K562 (cell line): ENCODE data around the gene HOXC10. TPM values are rescaled to one million over a fixed set of nuclear protein-coding genes. Genes with fewer than 3 reads are reported as not detected.

Experiments
- ATAC-seq: fragments of 200-7000 bp; cut with Tn5 transposase; 3 replicates; pipeline ENCODE4 v1.9.1; 2020; ENCODE audit warnings: moderate library complexity
- BruUV-seq: library from RNA; stranded (reverse); fragments of 400-500 nt; replicated peaks from 2 replicates; lab custom pipeline; 2021; lab: Mats Ljungman, UMichigan
- CTCF ChIA-PET: fragments of 300-600 bp; formaldehyde crosslinking; extraction: SDS; loops from one replicate; lab custom pipeline; 2021; ENCODE audit warnings: low intra/inter-chr PET ratio; lab: Yijun Ruan, JAX
- POLR2A ChIA-PET: fragments of 300-600, 350-650 bp; sonication (Branson Sonifier 250); formaldehyde crosslinking; extraction: SDS; loops from one replicate; lab custom pipeline; 2021; ENCODE audit warnings: antibody characterized with exemption, inconsistent platforms; lab: Yijun Ruan, JAX
- DNase-seq, 4 experiments: peaks; one replicate each; pipeline versions ENCODE4 v3.0.0 to v3.0.0-alpha.2; 2011 to 2018; ENCODE audit warnings: low spot score in 3 of 4, mixed read lengths in 3 of 4; ENCODE audit errors: extremely low read depth in 1 of 4
- FAIRE-seq: peaks from 2 replicates; lab custom pipeline; 2011; peaks lifted over from hg19 to GRCh38; lab: Jason Lieb, UNC
- H2AFZ ChIP-seq: 2 replicates; pipeline ENCODE4 v1.6.0; 2011; ENCODE audit warnings: low read depth, low read length, control low read depth, inconsistent platforms
- H3K27ac ChIP-seq: fragments of 200-600 bp; 3 replicates; pipeline ENCODE4 v1.8.0; 2011; ENCODE audit warnings: low read depth, mild to moderate bottlenecking, control low read depth, inconsistent platforms, low read length, moderate library complexity, mixed read lengths; ENCODE audit errors: extremely low read depth
- H3K27me3 ChIP-seq, 2 experiments: fragments of 300-600 bp in 1 of 2; 2 replicates in 1 of 2; 3 replicates in 1 of 2; pipeline versions ENCODE4 v1.6.0 to v1.8.0; 2011; ENCODE audit warnings: inconsistent platforms in 2 of 2, low read length in 2 of 2, mild to moderate bottlenecking in 1 of 2, mixed read lengths in 1 of 2, moderate library complexity in 1 of 2; ENCODE audit not compliant: control insufficient read depth in 2 of 2, insufficient read depth in 2 of 2
- H3K36me3 ChIP-seq: fragments of 300-600 bp; 3 replicates; pipeline ENCODE4 v1.8.0; 2011; ENCODE audit warnings: mild to moderate bottlenecking, low read length, inconsistent platforms; ENCODE audit not compliant: control insufficient read depth, insufficient read depth
- H3K4me1 ChIP-seq, 2 experiments: fragments of 200-600 bp in 1 of 2; replicated peaks in 1 of 2; 2 replicates in 1 of 2; 3 replicates in 1 of 2; pipeline versions ENCODE4 v1.5.1 to v1.8.0; 2011; ENCODE audit warnings: inconsistent platforms in 2 of 2, low read length in 2 of 2, mild to moderate bottlenecking in 1 of 2, mixed read lengths in 1 of 2, moderate library complexity in 1 of 2; ENCODE audit not compliant: control insufficient read depth in 2 of 2, insufficient read depth in 2 of 2
- H3K4me2 ChIP-seq: 2 replicates; pipeline ENCODE4 v1.6.1; 2011; ENCODE audit warnings: low read length, control low read depth, inconsistent platforms, mixed read lengths; ENCODE audit not compliant: insufficient read depth
- H3K4me3 ChIP-seq: fragments of 200-600 bp; sonication (generic), shearing (Covaris generic); 2 replicates; pipeline ENCODE4 v1.5.1; 2016; ENCODE audit warnings: control low read depth, inconsistent platforms
- H3K79me2 ChIP-seq: fragments of 200-600 bp; 3 replicates; pipeline ENCODE4 v1.8.0; 2011; ENCODE audit warnings: low read length, inconsistent platforms; ENCODE audit not compliant: control insufficient read depth, insufficient read depth
- H3K9ac ChIP-seq, 2 experiments: 2 replicates each; pipeline versions ENCODE4 v1.6.0 to v1.6.1; 2011; ENCODE audit warnings: low read depth in 2 of 2, low read length in 2 of 2, control low read depth in 1 of 2, inconsistent platforms in 1 of 2, mild to moderate bottlenecking in 1 of 2, mixed read lengths in 1 of 2; ENCODE audit not compliant: insufficient read depth in 1 of 2
- H3K9me1 ChIP-seq: one replicate; pipeline ENCODE4 v1.6.0; 2011; ENCODE audit warnings: inconsistent platforms, mild to moderate bottlenecking, low read length, moderate library complexity; ENCODE audit not compliant: control insufficient read depth, insufficient read depth
- H3K9me3 ChIP-seq: replicated peaks from 2 replicates; pipeline ENCODE4 v1.5.1; 2011; ENCODE audit warnings: low read depth, low read length, inconsistent platforms; ENCODE audit not compliant: control insufficient read depth, insufficient read depth
- H4K20me1 ChIP-seq: replicated peaks from 2 replicates; pipeline ENCODE4 v1.6.1; 2011; ENCODE audit warnings: low read length, inconsistent platforms, mixed read lengths; ENCODE audit not compliant: control insufficient read depth, insufficient read depth
- ARNT ChIP-seq, 2 experiments: fragments of 450-650 bp; IDR thresholded peaks; 2 replicates each; pipeline ENCODE4 v1.6.1; 2016; ENCODE audit warnings: mild to moderate bottlenecking in 1 of 2
- C11orf30 ChIP-seq: fragments of 450-650 bp; IDR thresholded peaks from 2 replicates; pipeline ENCODE4 v1.6.1; 2016; ENCODE audit warnings: low read depth, mild to moderate bottlenecking
- CHD2 ChIP-seq: IDR thresholded peaks from 2 replicates; pipeline ENCODE4 v1.6.1; 2011; ENCODE audit warnings: low read depth, low read length
- CXXC5 ChIP-seq: fragments of 250-450 bp; sonication (Bioruptor Pico); IDR thresholded peaks from 2 replicates; pipeline ENCODE4 v1.8.0; 2022; ENCODE audit warnings: inconsistent platforms, mild to moderate bottlenecking, moderate library complexity
- ELF1 ChIP-seq: fragments of 200-800 bp; sonication (Bioruptor generic); IDR thresholded peaks from 2 replicates; pipeline ENCODE4 v1.6.1; 2016; ENCODE audit warnings: missing genetic modification characterization, missing compliant biosample characterization
- ETV5 ChIP-seq: sonication (generic); formaldehyde crosslinking; IDR thresholded peaks from 2 replicates; pipeline ENCODE4 v1.4.0; 2020; ENCODE audit warnings: low read depth, mild to moderate bottlenecking, missing genetic modification reagents
- GABPA ChIP-seq: fragments of 200-800 bp; sonication (Bioruptor generic); conservative IDR thresholded peaks from 2 replicates; pipeline ENCODE4 v1.6.1; 2016; ENCODE audit warnings: low read depth, missing genetic modification characterization, missing compliant biosample characterization
- LEF1 ChIP-seq: fragments of 450-650 bp; IDR thresholded peaks from 2 replicates; pipeline ENCODE4 v1.6.1; 2016; ENCODE audit warnings: mild to moderate bottlenecking
- NR4A1 ChIP-seq, 2 experiments: fragments of 250-450 bp in 1 of 2; fragments of 450-650 bp in 1 of 2; sonication (Bioruptor Pico) in 1 of 2; IDR thresholded peaks; 2 replicates each; pipeline versions ENCODE4 v1.4.0 to v1.6.1; 2016 to 2020; ENCODE audit warnings: mild to moderate bottlenecking in 2 of 2, missing compliant biosample characterization in 1 of 2, missing genetic modification characterization in 1 of 2, moderate library complexity in 1 of 2
- PCBP1 ChIP-seq: fragments of 200-400 bp; formaldehyde crosslinking; IDR thresholded peaks from 2 replicates; pipeline ENCODE4 v1.6.1; 2018; ENCODE audit warnings: mild to moderate bottlenecking, low read depth, low read length; ENCODE audit not compliant: poor library complexity, severe bottlenecking
- RAD21 ChIP-seq, 2 experiments: fragments of 250-450 bp in 1 of 2; fragments of 450-650 bp in 1 of 2; sonication (Bioruptor Pico) in 1 of 2; formaldehyde crosslinking in 1 of 2; IDR thresholded peaks in 1 of 2; conservative IDR thresholded peaks in 1 of 2; 2 replicates each; pipeline versions ENCODE4 v1.4.0 to v1.8.0; 2020 to 2022; ENCODE audit warnings: mild to moderate bottlenecking in 2 of 2, moderate library complexity in 1 of 2
- STAT5A ChIP-seq: IDR thresholded peaks from 2 replicates; pipeline ENCODE4 v1.6.1; 2012; ENCODE audit warnings: low read length, inconsistent platforms, borderline replicate concordance
- ZFP30 ChIP-seq: fragments of 250-450 bp; sonication (Bioruptor Pico); IDR thresholded peaks from 2 replicates; pipeline ENCODE4 v1.8.0; 2022; ENCODE audit warnings: moderate library complexity, mild to moderate bottlenecking, inconsistent platforms, borderline replicate concordance
- ZNF408 ChIP-seq: fragments of 250-450 bp; sonication (Bioruptor Pico); IDR thresholded peaks from 2 replicates; pipeline ENCODE4 v1.4.0; 2020; ENCODE audit warnings: low read depth, mild to moderate bottlenecking, moderate library complexity
- ZNF778 ChIP-seq: fragments of 450-650 bp; formaldehyde crosslinking; IDR thresholded peaks from 2 replicates; pipeline ENCODE4 v1.4.0; 2020; ENCODE audit warnings: mild to moderate bottlenecking, moderate library complexity
- WGBS: fragments of 100-300 bp; shearing (Covaris generic); methylation state at CpG from one replicate; pipeline ENCODE4 v1.1.6; 2016; ENCODE audit warnings: low coverage, mixed read lengths; ENCODE audit not compliant: insufficient coverage; ENCODE audit errors: missing lambda C conversion rate; 5-methylcytosine and 5-hydroxymethylcytosine counted together
- in situ Hi-C: fragments of 300-500 bp; cut with MboI; formaldehyde crosslinking; loops from 4 replicates; pipeline ENCODE4 v1.15.0; 2018; ENCODE audit warnings: inconsistent platforms, mixed read lengths
- intact Hi-C: fragments of 100-400 bp; cut with micrococcal nuclease; formaldehyde crosslinking; loops from 2 replicates; pipeline ENCODE4 v1.14.2; 2022
- polyA plus RNA-seq, 8 experiments: library from polyadenylated mRNA; depleted of rRNA in 4 of 8; stranded (reverse) in 5 of 8; unstranded in 3 of 8; fragments of >200 nt; fragmentation: Nextera tagmentation in 2 of 8; fragmentation: Illumina TruSeq in 1 of 8; extraction: Ambion mirVana in 2 of 8; extraction: Trizol in 1 of 8; gene quantifications; 2 replicates each; pipeline versions ENCODE4 v1.2.1 to v1.2.3, GENCODE V29; 2011 to 2014; ENCODE audit warnings: inconsistent platforms in 1 of 8, missing spikeins in 1 of 8
- total RNA-seq, 7 experiments: library from RNA; depleted of rRNA in 6 of 7; stranded (reverse); fragments of >200 nt in 6 of 7; fragmentation: Illumina TruSeq in 2 of 7; extraction: Trizol in 2 of 7; gene quantifications; 2 replicates each; pipeline versions ENCODE4 v1.2.1 to v1.2.3, GENCODE V29; 2011 to 2021; ENCODE audit warnings: low replicate concordance in 1 of 7
- TF ChIP-seq, protein P1 (sequence below): sonication (generic); formaldehyde crosslinking; IDR thresholded peaks from 2 replicates; pipeline ENCODE4 v1.8.0; 2022; ENCODE audit warnings: mild to moderate bottlenecking, missing genetic modification reagents, borderline replicate concordance
- TF ChIP-seq, protein P2 (sequence below): sonication (generic); formaldehyde crosslinking; IDR thresholded peaks from 2 replicates; pipeline ENCODE4 v1.8.1; 2023; ENCODE audit warnings: mild to moderate bottlenecking, missing genetic modification reagents
- TF ChIP-seq, protein P3 (sequence below): fragments of 450-650 bp; formaldehyde crosslinking; IDR thresholded peaks from 2 replicates; pipeline ENCODE4 v1.4.0; 2020; ENCODE audit warnings: mild to moderate bottlenecking, moderate library complexity

Gene HOXC10
- total and polyA plus RNA-seq, 9 of the 15 experiments (the other 6 are each of a cell fraction or from before 2014, with no cell fraction given), result 0.13 to 0.77 (median 0.35) TPM; not detected in 2

DNA sequence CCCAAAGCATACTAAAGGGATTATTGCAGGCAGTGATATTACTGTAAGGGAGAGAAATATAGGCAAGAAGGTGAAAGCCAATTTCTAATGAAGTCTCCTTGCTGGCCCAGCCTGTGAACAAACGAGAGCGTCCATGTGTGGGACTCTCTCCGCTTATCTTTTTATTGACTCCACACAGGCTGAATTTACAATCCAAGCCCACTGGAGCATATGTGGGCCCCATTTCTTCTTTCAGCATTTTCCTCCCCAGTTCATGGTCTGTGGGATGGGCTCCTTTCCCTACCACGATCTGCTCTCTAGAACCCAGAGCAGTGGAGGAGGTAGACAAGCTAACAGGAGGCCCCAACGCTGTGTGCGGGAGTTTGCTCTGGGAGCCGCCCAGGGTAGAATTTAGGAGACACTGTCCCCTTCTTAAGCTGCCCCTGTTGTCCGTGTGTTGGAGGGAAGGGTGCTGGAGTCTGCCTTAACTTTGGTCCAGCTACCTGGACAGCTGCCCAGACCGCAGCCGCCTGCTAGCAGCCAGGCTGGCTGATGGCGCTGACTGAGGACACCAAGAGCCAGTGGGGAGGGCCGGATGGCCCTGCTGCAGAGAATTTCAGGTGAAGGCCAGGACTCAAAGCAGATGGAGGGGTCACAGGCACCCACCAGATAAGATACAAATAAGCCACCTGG lies 15.2 kb upstream of the HOXC10 start:
- in situ Hi-C loops, result no loop called here
- no peaks in the 10 kb centered on the region for H3K79me2 ChIP-seq
- ChIA-PET POLR2A (interaction anchor here (0.5 to 0.7 kb wide), 2 partner anchors 18 to 247 kb away, joined by 3 read pairs; no protein-coding TSS in a partner anchor), CTCF (no interaction called here)
- WGBS, result 8% methylated on average over 11 of the region's 12 CpGs
- H4K20me1 ChIP-seq, result peaks cover 5% of the 10 kb centered on the region
- ATAC-seq (no peak), DNase-seq (no peak), FAIRE-seq (no peak)
- H3K9ac ChIP-seq, result no peak overlapping the region
- H3K9me3 ChIP-seq, result no peaks in the 10 kb centered on the region
- intact Hi-C loops, result no loop called here
- no peak overlapping the region for H3K4me2 ChIP-seq
- H3K4me1 ChIP-seq, result peaks cover 0 to 20% of the 10 kb centered on the region in 2 experiments; a peak in 3 of 5 replicates
- H3K27me3 ChIP-seq, result peaks cover 75 to 94% of the 10 kb centered on the region in 2 experiments
- no peaks in the 10 kb centered on the region for H3K9me1 ChIP-seq
- BruUV-seq, result no TSS peak
- H3K27ac ChIP-seq, result no peak overlapping the region
- H3K36me3 ChIP-seq, result no peaks in the 10 kb centered on the region
- H3K4me3 ChIP-seq, result no peak overlapping the region
- no peak overlapping the region for H2AFZ ChIP-seq
- TF ChIP-seq NR4A1 (CRISPR knock-in tag; IDR thresholded peaks at IDR 0.05) (no peak), NR4A1 (tag; IDR thresholded peaks at IDR 0.05) (no peak), ELF1 (tag) (no peak), ZFP30 (CRISPR knock-in tag) (no peak), RAD21 (CRISPR knock-in tag; conservative IDR thresholded peaks at IDR 0.05 in 1 of 2, IDR thresholded peaks at IDR 0.05 in 1 of 2) (no peak), ZNF408 (CRISPR knock-in tag) (no peak), PCBP1 (no peak), C11orf30 (no peak), ARNT (IDR thresholded peaks at IDR 0.05) (no peak), STAT5A (no peak), GABPA (no peak), CXXC5 (no peak), LEF1 (no peak), ETV5 (CRISPR knock-in tag) (no peak), ZNF778 (no peak), CHD2 (no peak)
- TF ChIP-seq, protein P1, sequence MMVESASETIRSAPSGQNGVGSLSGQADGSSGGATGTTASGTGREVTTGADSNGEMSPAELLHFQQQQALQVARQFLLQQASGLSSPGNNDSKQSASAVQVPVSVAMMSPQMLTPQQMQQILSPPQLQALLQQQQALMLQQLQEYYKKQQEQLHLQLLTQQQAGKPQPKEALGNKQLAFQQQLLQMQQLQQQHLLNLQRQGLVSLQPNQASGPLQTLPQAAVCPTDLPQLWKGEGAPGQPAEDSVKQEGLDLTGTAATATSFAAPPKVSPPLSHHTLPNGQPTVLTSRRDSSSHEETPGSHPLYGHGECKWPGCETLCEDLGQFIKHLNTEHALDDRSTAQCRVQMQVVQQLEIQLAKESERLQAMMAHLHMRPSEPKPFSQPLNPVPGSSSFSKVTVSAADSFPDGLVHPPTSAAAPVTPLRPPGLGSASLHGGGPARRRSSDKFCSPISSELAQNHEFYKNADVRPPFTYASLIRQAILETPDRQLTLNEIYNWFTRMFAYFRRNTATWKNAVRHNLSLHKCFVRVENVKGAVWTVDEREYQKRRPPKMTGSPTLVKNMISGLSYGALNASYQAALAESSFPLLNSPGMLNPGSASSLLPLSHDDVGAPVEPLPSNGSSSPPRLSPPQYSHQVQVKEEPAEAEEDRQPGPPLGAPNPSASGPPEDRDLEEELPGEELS (CRISPR knock-in tag), result no peak
- TF ChIP-seq, protein P2, sequence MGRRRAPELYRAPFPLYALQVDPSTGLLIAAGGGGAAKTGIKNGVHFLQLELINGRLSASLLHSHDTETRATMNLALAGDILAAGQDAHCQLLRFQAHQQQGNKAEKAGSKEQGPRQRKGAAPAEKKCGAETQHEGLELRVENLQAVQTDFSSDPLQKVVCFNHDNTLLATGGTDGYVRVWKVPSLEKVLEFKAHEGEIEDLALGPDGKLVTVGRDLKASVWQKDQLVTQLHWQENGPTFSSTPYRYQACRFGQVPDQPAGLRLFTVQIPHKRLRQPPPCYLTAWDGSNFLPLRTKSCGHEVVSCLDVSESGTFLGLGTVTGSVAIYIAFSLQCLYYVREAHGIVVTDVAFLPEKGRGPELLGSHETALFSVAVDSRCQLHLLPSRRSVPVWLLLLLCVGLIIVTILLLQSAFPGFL (CRISPR knock-in tag), result no peak
- TF ChIP-seq, protein P3, sequence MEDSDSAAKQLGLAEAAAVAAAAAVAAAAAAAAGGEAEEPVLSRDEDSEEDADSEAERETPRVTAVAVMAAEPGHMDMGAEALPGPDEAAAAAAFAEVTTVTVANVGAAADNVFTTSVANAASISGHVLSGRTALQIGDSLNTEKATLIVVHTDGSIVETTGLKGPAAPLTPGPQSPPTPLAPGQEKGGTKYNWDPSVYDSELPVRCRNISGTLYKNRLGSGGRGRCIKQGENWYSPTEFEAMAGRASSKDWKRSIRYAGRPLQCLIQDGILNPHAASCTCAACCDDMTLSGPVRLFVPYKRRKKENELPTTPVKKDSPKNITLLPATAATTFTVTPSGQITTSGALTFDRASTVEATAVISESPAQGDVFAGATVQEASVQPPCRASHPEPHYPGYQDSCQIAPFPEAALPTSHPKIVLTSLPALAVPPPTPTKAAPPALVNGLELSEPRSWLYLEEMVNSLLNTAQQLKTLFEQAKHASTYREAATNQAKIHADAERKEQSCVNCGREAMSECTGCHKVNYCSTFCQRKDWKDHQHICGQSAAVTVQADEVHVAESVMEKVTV (CRISPR knock-in tag), result no peak
